CD14-positive monocyte (primary cell): ENCODE results near the gene CFAP97D1. TPM values are rescaled to one million over a fixed set of nuclear protein-coding genes. Genes with fewer than 3 reads are reported as not detected.

Source experiments
- DNase-seq, 3 donors: peaks; one replicate each; pipeline ENCODE4 v3.0.0-alpha.2; 2011 to 2022
- H2AFZ ChIP-seq: 2 replicates; pipeline ENCODE4 v1.6.0; 2012; ENCODE audit warnings: mild to moderate bottlenecking, low read depth, low read length, inconsistent platforms; ENCODE audit not compliant: insufficient read depth, poor library complexity, severe bottlenecking
- H3K27ac ChIP-seq, 2 donors: 1 replicate in 1 of 2; 2 replicates in 1 of 2; pipeline ENCODE4 v1.5.1; 2012 to 2013; ENCODE audit warnings: low read length in 2 of 2, control low read depth in 1 of 2, inconsistent platforms in 1 of 2, low read depth in 1 of 2, mild to moderate bottlenecking in 1 of 2
- H3K27me3 ChIP-seq, 2 donors: one replicate each; pipeline versions ENCODE4 v1.6.0 to v1.6.1; 2011 to 2013; ENCODE audit warnings: low read length in 2 of 2; ENCODE audit not compliant: control insufficient read depth in 2 of 2, insufficient read depth in 2 of 2
- H3K36me3 ChIP-seq, 2 donors: replicated peaks in 1 of 2; 1 replicate in 1 of 2; 2 replicates in 1 of 2; pipeline versions ENCODE4 v1.5.1 to v1.6.1; 2012 to 2013; ENCODE audit warnings: low read length in 2 of 2, control low read depth in 1 of 2, inconsistent platforms in 1 of 2, mild to moderate bottlenecking in 1 of 2; ENCODE audit not compliant: insufficient read depth in 2 of 2, control insufficient read depth in 1 of 2
- H3K4me1 ChIP-seq, 2 donors: 1 replicate in 1 of 2; 2 replicates in 1 of 2; pipeline versions ENCODE4 v1.5.1 to v1.6.1; 2012 to 2013; ENCODE audit warnings: low read length in 2 of 2, control low read depth in 1 of 2, inconsistent platforms in 1 of 2, mild to moderate bottlenecking in 1 of 2, moderate library complexity in 1 of 2; ENCODE audit not compliant: insufficient read depth in 2 of 2, control insufficient read depth in 1 of 2
- H3K4me2 ChIP-seq: replicated peaks from 2 replicates; pipeline ENCODE3; 2012; ENCODE audit warnings: low read length, moderate library complexity, mild to moderate bottlenecking; ENCODE audit not compliant: poor library complexity, severe bottlenecking; ENCODE audit errors: extremely low read depth
- H3K4me3 ChIP-seq, 3 experiments: fragments of 200-600 bp in 1 of 3; sonication (generic) in 1 of 3; replicated peaks in 1 of 3; 1 replicate in 2 of 3; 2 replicates in 1 of 3; pipeline ENCODE4 v1.5.1; 2011 to 2013; ENCODE audit warnings: low read length in 3 of 3, mild to moderate bottlenecking in 3 of 3, control low read depth in 2 of 3, low read depth in 2 of 3, inconsistent platforms in 1 of 3, moderate library complexity in 1 of 3
- H3K79me2 ChIP-seq: 2 replicates; pipeline ENCODE4 v1.6.0; 2012; ENCODE audit warnings: mild to moderate bottlenecking, control low read depth, inconsistent platforms, low read length, moderate library complexity; ENCODE audit not compliant: insufficient read depth
- H3K9ac ChIP-seq: 2 replicates; pipeline ENCODE4 v1.6.0; 2017; ENCODE audit warnings: low read length, mild to moderate bottlenecking; ENCODE audit not compliant: insufficient read depth, poor library complexity, severe bottlenecking
- H3K9me3 ChIP-seq, 2 donors: replicated peaks in 1 of 2; 1 replicate in 1 of 2; 2 replicates in 1 of 2; pipeline versions ENCODE4 v1.5.1 to v1.6.1; 2012 to 2013; ENCODE audit warnings: low read length in 2 of 2, control low read depth in 1 of 2; ENCODE audit not compliant: control insufficient read depth in 1 of 2, insufficient read depth in 1 of 2
- H4K20me1 ChIP-seq: 2 replicates; pipeline ENCODE4 v1.6.0; 2012; ENCODE audit warnings: mild to moderate bottlenecking, low read length, control low read depth, moderate library complexity; ENCODE audit not compliant: insufficient read depth
- H3K27ac Mint-ChIP-seq, 7 donors: one replicate each; pipeline ENCODE4 v1.8.0; 2020; ENCODE audit warnings: mild to moderate bottlenecking in 7 of 7, mixed read lengths in 7 of 7, moderate library complexity in 6 of 7, inconsistent platforms in 2 of 7
- H3K27me3 Mint-ChIP-seq, 3 donors: one replicate each; pipeline ENCODE4 v1.8.0; 2021 to 2022; ENCODE audit warnings: low read depth in 3 of 3, mild to moderate bottlenecking in 3 of 3, mixed read lengths in 3 of 3, moderate library complexity in 3 of 3, inconsistent platforms in 1 of 3
- H3K36me3 Mint-ChIP-seq, 2 donors: one replicate each; pipeline ENCODE4 v1.8.0; 2020; ENCODE audit warnings: mixed read lengths in 2 of 2, inconsistent platforms in 1 of 2, mild to moderate bottlenecking in 1 of 2
- H3K4me1 Mint-ChIP-seq: one replicate; pipeline ENCODE4 v1.8.0; 2020; ENCODE audit warnings: mild to moderate bottlenecking, mixed read lengths
- H3K4me3 Mint-ChIP-seq, 2 donors: one replicate each; pipeline ENCODE4 v1.8.0; 2020; ENCODE audit warnings: mild to moderate bottlenecking in 2 of 2, mixed read lengths in 2 of 2, moderate library complexity in 1 of 2
- H3K9me3 Mint-ChIP-seq, 7 donors: one replicate each; pipeline ENCODE4 v1.8.0; 2020 to 2022; ENCODE audit warnings: mixed read lengths in 7 of 7, mild to moderate bottlenecking in 6 of 7, moderate library complexity in 6 of 7, inconsistent platforms in 2 of 7
- CTCF ChIP-seq: fragments of 200-600 bp; IDR thresholded peaks from one replicate; pipeline ENCODE4 v1.8.0; 2022; ENCODE audit warnings: antibody characterized with exemption, mild to moderate bottlenecking
- WGBS: methylation state at CpG from one replicate; pipeline ENCODE4 v1.1.5; 2013; ENCODE audit warnings: missing lambda C conversion rate; ENCODE audit not compliant: insufficient coverage; 5-methylcytosine and 5-hydroxymethylcytosine counted together
- intact Hi-C, 2 donors: fragments of 100-400 bp; cut with micrococcal nuclease; formaldehyde crosslinking; loops; one replicate each; pipeline versions ENCODE4 v1.15.0 to v1.15.1; 2023
- polyA plus RNA-seq, 3 donors: library from polyadenylated mRNA; depleted of rRNA in 1 of 3; unstranded in 2 of 3; stranded (reverse) in 1 of 3; fragments of 300-500 nt in 2 of 3; fragments of >200 nt in 1 of 3; fragmentation: Illumina TruSeq in 2 of 3; gene quantifications; 1 replicate in 2 of 3; 2 replicates in 1 of 3; pipeline ENCODE4 v1.2.3, GENCODE V29; 2012 to 2021

CFAP97D1 gene
- polyA plus RNA-seq, 3 donors: 0.07 TPM; not detected in 2

- no peak within 1 kb of the TSS for H3K4me2 ChIP-seq
- TF ChIP-seq CTCF: no peak
- no peak within 1 kb of the TSS for H3K27ac ChIP-seq
- no peaks in the 10 kb centered on the region for H3K36me3 ChIP-seq
- DNase-seq: no peak
- no peak within 1 kb of the TSS for H2AFZ ChIP-seq
- peaks cover 0 to 9% of the 10 kb centered on the region in 2 donors for H3K4me1 ChIP-seq
- peaks cover 31 to 57% (median 41%) of the 10 kb centered on the region in 3 donors for H3K27me3 Mint-ChIP-seq
- peaks cover 0 to 5% of the 10 kb centered on the region in 2 donors for H3K36me3 Mint-ChIP-seq
- H3K4me1 Mint-ChIP-seq: peaks cover 10% of the 10 kb centered on the region
- H3K9me3 Mint-ChIP-seq: peaks cover 0 to 5% (median 0%) of the 10 kb centered on the region in 7 donors
- 94% methylated on average over 17 of the region's 24 CpGs for WGBS
- H4K20me1 ChIP-seq: no peaks in the 10 kb centered on the region
- H3K9ac ChIP-seq: no peak within 1 kb of the TSS
- no peaks in the 10 kb centered on the region for H3K79me2 ChIP-seq
- no peak within 1 kb of the TSS for H3K4me3 Mint-ChIP-seq
- peak within 1 kb of the TSS in 1 of 7 donors; percentile 84 for H3K27ac Mint-ChIP-seq
- no peaks in the 10 kb centered on the region for H3K9me3 ChIP-seq
- H3K4me3 ChIP-seq: no peak within 1 kb of the TSS
- intact Hi-C loops: loop anchor here in 1 of 2 donors (2.0 kb wide), 1 partner anchor 64 kb away; no protein-coding TSS in a partner anchor
- peaks cover 18 to 39% of the 10 kb centered on the region in 2 donors for H3K27me3 ChIP-seq
Measured at GRCh38 chr17:43758497-43759174, 21.6 kb upstream of the CFAP97D1 start, which contains the start of gene SOST. TSS of gene SOST (minus strand) at chr17:43758791. CDS start at chr17:43758741, 50 bp downstream.

- no peak for TF ChIP-seq CTCF
- H3K27ac ChIP-seq: no peak overlapping the region
- H3K79me2 ChIP-seq: no peaks in the 10 kb centered on the region
- H2AFZ ChIP-seq: no peak overlapping the region
- H3K36me3 ChIP-seq: no peaks in the 10 kb centered on the region
- H3K27me3 Mint-ChIP-seq: peaks cover 25 to 47% (median 31%) of the 10 kb centered on the region in 3 donors
- intact Hi-C loops: loop anchor here (1.0 to 5.0 kb wide), 3 partner anchors 65 to 183 kb away; no protein-coding TSS in a partner anchor
- H3K4me2 ChIP-seq: no peak overlapping the region
- no peak overlapping the region for H3K9ac ChIP-seq
- H3K4me1 ChIP-seq: peaks cover 9 to 18% of the 10 kb centered on the region in 2 donors
- WGBS: 94% methylated on average over 7 of the region's 7 CpGs
- H3K27me3 ChIP-seq: peaks cover 11 to 30% of the 10 kb centered on the region in 2 donors
- peaks cover 0 to 5% (median 0%) of the 10 kb centered on the region in 7 donors for H3K9me3 Mint-ChIP-seq
- H3K4me3 ChIP-seq: no peak overlapping the region
- H3K27ac Mint-ChIP-seq: peak overlapping the region in 1 of 7 donors; percentile 45
- H3K4me3 Mint-ChIP-seq: no peak overlapping the region
- H3K36me3 Mint-ChIP-seq: peaks cover 0 to 5% of the 10 kb centered on the region in 2 donors
- no peaks in the 10 kb centered on the region for H3K9me3 ChIP-seq
- DNase-seq: no peak
- peaks cover 16% of the 10 kb centered on the region for H3K4me1 Mint-ChIP-seq
- peaks cover 2% of the 10 kb centered on the region for H4K20me1 ChIP-seq
Measured at GRCh38 chr17:43759836-43760235, 20.4 kb upstream of the CFAP97D1 start.
